Activated gamma-delta T cell treated with Interleukin-2 at 50 U/mL for 16 hours (primary cell): ENCODE measurements around the gene KIF14.

Source experiments
- DNase-seq: peaks from one replicate; pipeline ENCODE4 v3.0.0-alpha.2; 2020

Gene KIF14, protein sequence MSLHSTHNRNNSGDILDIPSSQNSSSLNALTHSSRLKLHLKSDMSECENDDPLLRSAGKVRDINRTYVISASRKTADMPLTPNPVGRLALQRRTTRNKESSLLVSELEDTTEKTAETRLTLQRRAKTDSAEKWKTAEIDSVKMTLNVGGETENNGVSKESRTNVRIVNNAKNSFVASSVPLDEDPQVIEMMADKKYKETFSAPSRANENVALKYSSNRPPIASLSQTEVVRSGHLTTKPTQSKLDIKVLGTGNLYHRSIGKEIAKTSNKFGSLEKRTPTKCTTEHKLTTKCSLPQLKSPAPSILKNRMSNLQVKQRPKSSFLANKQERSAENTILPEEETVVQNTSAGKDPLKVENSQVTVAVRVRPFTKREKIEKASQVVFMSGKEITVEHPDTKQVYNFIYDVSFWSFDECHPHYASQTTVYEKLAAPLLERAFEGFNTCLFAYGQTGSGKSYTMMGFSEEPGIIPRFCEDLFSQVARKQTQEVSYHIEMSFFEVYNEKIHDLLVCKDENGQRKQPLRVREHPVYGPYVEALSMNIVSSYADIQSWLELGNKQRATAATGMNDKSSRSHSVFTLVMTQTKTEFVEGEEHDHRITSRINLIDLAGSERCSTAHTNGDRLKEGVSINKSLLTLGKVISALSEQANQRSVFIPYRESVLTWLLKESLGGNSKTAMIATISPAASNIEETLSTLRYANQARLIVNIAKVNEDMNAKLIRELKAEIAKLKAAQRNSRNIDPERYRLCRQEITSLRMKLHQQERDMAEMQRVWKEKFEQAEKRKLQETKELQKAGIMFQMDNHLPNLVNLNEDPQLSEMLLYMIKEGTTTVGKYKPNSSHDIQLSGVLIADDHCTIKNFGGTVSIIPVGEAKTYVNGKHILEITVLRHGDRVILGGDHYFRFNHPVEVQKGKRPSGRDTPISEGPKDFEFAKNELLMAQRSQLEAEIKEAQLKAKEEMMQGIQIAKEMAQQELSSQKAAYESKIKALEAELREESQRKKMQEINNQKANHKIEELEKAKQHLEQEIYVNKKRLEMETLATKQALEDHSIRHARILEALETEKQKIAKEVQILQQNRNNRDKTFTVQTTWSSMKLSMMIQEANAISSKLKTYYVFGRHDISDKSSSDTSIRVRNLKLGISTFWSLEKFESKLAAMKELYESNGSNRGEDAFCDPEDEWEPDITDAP (N-terminal part only)

DNA sequence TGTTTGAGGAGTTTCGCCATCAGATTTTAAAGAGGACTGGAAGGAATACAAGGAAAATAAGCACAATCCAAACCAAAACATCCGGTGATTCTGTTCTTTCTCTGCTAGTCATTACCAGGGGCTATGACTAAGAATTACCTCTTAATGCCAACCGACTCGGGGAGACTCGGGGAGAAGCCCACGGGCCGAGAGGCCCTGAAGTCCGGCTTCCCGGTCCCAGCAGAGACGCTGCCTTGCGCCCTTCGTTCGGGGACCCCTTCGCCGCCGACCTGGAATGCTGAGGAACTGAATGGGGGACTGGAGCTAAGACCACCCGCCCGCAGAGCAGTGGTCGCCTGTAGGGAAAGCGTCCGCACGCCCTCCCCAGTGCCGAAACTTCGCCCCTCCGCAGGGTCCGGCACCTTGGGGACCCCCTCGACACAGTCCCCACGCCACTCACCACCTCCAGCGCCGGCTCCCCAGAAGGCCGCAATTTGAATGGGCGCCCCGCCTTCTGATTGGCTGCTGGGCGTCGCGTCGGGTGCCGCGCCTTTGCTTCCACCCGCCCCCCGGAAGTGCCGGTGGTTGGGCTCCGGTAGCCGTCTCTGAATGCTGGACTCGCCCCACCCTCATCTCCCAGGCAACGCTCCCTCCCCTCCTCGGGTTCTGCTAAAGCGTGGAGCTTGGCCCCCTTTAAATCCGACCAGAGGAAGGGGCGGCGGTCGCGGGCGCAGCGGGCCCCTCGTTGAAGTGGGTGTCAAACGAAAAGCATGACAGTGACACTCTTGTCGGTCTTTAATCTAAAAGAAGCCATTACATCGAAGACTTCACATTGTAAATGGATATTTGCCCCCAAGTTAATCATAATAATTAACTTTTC lies at the start of gene KIF14:
KIF14 (minus strand) TSS at position 479 of the 859 bp plus-strand sequence. CDS start 2,028 bp downstream, outside the sequence.
- DNase-seq, result peak; percentile 90

DNA sequence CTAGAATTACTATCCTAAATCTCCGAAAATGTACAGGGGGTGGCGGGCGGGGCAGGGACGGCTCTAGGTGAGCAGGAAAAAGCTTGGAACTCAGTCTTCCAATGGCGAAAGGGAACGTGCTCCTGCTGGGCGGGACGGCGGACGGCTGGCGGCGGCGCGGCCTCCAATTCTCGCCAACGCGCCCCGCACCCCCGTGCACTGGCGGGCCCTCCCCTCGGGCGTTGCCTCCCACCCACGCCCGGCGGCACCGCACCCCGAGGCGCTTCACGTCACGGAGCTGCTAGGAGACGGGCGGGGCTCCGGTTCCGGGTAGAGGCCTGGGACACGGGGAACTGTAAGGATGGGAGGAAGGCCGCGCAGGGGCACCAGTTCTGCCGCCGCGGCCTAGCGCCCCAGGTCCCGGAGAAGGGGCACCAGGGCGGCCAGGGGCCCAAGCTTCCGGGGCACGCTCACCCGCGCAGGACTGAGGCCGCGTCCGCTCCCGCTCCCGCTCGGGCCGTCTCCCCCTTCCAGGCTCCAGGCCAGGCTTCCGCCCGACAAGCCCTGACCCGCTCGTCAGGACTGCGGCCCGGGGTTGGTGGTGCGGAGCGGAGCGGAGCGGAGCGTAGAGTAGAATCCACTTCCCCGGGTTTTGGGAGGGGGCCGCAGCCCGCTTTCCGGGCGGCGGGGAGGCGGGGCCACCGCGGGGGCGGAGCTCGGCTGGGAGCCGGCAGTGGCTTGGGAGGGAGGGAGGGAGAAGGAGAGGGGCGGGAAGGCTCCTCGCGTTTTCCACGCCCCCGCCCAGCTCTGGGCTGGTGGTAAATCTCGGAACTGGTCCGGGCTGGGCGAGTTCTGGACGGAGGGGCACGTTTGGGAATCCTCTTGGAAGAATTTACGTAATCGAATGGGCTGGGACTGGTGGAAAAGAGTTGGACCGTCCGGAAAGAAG lies 49.0 kb upstream of the KIF14 start, which contains the start of gene DDX59:
DDX59 (minus strand) TSS at position 594 of the 928 bp plus-strand sequence. CDS start 3,167 bp downstream, outside the sequence.
- peak; percentile 85 for DNase-seq

DNA sequence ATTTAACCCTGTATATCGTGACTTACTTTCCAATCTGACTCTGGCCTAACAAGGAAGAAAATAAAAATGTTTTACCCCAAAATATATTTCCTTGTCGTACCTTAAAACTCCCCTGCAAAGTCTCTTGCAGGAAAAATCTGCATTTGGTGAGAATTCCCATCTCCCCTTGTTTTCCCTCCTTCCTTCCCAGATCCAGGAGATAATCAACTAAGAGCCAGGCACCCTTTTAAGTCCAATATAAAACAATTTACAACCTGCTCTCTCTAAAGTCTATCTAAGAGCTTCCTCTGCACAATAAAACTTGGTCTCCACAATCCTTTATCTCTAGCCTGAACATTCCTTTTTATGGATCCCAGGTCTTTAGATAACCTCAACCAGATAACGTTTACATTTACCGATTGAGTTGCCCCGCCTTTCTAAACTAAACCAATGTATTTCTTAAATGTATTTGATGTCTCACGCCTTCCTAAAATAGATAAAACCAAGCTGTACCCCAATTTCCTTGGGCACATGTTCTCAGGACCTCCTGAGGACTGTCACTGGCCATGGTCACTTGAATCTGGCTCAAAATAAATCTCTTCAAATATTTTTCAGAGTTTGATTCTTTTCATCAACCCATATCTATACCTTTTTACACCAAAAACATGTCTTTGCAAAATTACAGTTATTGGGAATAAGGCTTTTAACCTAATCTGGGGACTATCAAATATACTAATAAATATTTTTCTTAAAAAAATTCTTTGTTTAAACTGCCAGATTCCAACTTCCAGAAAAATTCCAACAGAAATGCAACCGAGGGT lies 48.2 kb upstream of the KIF14 start:
- DNase-seq, result no peak

DNA sequence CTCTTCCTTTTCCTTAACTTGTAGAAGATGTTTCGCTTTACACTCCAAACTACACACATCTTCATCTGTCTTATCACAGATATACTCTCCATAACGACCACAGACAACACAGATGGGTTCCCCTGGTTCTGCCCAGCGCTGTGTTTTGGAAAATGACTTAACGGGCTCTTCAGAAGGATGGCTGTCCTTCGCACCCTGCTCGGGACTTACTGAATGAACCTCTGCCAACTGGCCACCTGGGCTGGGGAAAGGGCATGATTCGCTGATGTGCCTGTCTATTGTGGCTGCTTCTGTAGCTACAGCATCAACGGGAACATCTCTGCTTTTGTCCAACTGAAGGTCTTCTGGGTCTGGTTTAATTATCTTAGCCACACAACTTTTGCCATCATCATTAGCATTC lies 45.8 kb upstream of the KIF14 start:
- DNase-seq, result no peak

DNA sequence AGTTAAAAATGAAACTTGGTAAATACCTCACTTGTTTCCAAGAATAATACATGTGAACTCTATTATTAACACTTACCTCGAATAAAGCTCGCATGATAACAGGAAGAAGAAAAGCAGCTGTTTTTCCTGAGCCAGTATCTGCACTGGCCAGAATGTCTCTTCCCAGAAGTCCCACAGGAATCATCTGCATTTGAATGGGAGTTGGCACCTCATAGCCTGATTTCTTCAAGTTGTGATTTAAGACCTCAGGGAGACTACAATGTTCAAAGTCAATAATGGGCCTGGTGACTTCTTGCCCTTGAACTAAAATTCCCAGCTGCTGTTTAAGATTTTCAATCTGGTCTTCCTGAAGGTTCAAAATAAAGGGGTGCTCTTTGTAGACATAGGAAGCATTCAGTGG lies 45.3 kb upstream of the KIF14 start:
- DNase-seq, result no peak

DNA sequence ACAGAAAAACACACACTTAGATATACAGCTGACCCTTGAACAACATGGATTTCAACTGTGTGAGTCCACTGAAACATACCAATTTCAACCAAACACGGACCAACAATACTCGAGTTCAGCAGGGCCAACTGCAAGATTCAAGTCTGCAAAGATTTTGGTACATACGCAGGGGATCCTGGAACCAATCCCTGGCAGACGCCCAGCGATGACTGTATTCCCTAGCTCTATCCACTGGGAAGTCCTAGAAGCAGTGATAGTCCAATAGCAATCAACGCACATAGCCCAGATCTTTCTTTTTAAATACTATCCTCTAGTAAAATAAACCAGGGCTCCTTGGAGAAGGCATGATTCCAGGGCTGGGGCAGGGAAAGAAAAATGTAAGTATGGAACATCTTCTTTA lies 40.2 kb upstream of the KIF14 start:
- DNase-seq, result no peak

DNA sequence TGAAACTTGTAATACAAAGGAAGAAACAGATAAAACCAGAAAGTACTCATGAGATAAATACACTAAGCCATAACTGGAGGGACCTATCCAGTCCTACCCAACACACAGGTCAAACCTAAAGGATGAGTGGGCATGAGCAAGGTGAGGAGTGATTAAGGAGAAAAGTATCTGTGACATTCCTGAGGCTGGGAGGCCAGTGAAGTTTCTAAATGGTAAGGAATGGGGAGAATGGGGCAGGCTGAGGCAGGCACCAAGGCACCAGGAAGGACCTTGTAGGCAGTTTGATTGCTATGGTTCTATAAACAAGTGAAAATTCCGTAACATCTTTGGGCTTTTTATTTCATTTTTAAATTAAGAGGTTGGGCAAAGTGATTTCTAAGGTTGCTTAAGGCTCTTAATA lies 38.7 kb upstream of the KIF14 start:
- no peak for DNase-seq

DNA sequence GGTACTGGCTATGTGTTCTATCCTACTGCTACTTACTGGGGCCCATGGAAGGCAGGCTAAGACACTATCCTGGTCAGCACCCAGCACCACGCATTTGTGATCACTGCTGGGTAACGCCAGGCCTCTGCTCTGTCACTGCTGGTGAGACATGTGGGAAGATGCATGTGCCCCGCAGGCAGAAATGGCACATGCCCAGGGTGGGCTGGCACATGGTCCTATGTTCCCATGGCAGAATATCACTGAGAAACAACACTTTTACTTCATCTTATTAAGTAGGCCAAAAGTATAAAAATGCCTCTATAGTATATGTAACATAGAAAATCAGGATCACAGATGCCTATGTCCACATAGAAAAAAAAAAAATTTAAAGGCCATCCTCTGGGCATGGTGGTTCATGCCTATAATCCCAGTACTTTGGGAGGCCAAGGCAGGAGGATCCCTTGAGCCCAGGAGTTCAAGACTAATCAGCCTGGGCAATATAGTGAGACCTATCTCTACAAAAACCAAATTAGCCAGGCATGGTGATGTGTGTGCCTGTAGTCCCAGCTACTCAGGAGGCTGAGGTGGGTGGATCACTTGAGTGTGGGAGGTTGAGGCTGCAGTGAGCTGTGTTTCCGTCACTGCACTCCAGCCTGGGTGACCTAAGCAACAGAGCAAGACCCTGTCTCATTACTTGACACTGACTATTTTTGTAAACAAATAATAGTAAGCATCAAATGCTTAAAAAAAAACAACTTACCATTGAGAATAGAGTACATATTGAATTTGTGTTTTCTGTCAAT lies 37.7 kb upstream of the KIF14 start:
- no peak for DNase-seq

DNA sequence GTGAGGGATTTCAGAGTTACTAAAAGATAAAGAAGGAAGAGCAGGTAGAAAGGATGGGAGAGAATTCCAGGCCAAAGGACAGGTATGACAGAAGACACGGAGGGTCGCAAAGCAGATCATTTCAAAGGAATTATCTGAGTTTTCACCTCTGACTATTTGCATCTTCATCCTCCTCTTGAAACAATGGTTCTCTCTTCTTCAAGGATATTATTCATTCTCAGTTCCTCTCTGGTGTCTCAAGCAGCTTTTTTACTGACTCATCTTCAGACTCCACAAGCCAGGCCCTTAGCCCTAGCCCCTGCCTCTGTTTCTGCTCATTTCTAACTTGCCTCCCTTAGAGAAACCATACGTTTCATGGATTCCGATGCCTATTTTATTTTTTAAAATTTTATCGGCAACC lies 34.1 kb upstream of the KIF14 start:
- DNase-seq, result no peak

DNA sequence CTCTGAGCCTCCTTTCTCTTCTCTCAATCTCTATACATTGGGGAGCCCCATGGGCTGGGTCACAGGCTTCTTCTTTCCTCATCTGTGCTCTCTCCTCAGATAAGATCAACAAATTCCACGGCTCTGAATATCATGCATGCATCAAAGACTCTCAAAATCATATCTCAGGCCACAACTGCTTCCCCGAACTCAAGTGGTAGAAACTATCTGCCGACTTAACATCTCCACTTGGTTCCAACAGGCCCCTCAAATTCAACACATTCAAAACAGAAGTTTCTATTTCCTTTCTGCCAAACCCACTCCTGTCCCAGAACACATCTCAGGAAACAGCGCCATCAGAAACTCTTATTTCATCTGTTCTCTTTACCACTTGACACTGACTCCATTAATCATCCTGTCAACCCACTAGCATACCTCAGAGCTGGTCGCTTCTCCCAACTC lies 32.5 kb upstream of the KIF14 start:
- DNase-seq, result no peak

DNA sequence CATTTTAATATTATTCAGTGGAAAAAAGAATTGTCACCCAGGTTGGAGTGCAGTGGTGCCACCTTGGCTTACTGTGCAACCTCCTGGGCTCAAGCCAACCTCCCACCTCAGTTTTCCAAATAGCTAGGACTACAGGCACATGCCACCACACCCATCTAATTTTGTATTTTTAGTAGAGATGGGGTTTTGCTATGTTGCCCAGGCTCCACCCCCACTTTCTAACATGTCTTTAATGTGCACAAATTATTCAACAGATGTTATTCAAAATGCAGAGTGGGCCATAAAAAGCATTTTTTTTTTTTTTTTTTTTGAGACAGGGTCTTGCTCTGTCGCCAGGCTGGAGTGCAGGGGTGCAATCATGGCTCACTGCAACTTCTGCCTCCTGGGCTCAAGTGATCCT lies 31.8 kb upstream of the KIF14 start:
- no peak for DNase-seq

DNA sequence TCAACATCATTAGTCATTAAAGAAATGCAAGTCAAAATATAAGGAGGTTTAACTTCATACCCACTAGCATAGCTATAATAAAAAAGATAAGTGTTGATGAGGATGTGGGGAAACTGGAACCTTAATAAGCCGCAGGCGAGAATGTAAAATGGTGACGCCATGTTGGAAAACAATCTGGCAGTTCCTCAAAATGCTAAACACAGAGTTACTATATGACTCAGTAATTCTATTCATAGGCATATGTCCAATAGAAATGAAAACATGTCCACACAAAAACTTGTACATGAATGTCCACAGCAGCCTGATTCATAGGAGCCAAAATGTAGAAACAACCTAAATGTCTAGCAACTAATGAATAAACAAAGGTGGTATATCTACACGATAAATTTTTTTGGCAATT lies 26.0 kb upstream of the KIF14 start:
- DNase-seq, result no peak

DNA sequence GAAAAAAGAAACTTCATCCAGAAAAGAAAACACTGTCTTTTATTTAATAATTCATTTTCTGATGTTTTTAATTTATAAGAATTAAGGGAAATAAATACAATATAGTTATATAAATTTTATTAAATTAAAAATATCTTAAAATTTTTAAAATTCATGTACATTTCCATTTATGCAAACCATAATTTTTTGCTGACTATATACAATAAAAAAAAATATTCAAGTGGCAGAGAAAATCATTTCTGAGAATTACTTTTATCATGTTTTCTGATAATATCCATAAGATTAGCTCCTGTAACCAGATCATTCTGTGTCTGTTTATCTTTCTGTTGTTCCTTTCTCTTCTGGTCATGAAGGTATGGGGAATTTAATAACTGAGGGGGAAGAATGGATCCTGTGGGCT lies 23.5 kb upstream of the KIF14 start:
- no peak for DNase-seq

DNA sequence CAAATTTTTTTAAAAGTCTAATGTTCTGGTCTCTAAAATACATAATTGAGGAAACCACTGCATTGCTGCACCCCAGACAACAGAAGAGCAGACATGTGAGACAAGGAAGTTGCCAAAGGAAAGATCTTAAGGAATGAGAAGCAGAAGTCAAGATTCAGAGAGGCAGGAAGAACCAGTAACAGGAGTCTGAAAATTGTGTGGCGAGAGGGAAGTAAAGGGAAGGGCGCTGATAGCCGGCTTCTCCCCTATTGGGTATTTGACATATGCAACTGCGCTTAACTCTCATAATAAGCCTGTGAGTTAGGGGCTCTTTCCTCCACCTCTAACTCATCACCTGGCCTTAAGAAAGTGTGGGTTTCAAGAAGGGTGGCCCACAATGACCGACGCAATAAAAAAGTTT lies 21.9 kb upstream of the KIF14 start:
- no peak for DNase-seq

DNA sequence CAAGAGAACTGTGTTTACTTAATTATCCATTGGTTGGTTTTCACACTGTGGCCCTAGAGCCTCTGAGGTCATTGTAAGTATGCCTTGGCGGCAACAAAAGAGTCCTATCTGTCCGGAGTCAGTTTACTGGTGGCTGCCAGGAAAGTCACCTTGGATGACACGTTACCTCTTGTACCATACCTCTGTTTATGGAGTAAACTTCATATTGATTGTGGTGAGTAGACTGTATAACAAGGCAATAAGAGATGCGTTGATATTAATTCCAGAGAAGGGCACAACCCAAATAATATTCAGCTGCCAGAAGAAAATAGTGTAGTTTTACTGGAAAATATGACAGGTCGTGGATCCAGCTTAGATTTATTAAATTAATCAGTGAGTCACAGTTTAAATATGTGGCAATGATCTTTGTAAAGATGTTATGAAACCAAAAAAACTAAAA lies 20.4 kb upstream of the KIF14 start:
- no peak for DNase-seq

DNA sequence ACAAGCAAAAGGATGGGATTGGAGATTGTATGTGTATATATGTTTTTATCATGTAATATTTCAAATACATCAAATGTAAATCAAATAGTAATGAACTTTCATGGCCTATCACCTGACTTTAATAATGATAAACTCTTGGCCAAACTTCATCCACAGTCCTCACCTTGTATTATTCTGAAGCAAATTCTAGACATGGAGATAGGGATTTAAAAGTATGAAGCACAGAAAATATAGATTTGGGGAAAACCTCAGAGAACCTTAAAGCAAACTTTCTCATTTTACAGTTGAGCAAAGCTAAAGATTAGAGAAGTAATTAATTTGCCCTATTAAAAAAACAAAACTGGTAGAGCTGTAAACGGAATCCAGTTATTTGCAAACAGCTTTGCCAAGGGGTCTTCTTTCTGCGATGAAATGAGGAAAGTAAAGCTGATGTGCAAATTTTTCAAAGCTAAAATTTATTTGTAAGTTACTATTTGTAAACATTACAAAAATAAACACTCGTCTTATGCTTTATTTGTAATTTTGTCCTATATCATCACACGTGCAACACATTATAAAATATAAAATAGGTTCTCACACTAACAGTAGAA lies 19.9 kb upstream of the KIF14 start:
- no peak for DNase-seq

DNA sequence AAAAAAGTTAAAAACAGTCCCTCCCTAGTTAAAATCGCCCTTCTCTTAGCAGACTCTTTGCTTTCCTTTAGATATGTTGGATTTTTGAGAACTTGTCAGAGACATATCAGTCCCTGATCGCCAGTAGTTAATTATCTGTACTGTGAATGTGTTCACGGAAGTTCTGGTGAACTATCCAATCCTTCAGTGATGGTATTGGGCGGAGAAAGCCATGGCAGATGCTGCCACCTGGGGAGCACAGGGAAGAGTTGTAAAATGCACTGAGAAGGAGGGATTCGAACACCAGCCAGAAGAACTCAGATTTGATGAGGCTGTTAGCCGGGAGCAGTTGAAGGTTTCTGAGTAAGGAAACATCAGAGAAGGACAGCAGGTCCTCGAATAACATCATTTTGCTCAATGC lies 17.5 kb upstream of the KIF14 start:
- DNase-seq, result no peak

DNA sequence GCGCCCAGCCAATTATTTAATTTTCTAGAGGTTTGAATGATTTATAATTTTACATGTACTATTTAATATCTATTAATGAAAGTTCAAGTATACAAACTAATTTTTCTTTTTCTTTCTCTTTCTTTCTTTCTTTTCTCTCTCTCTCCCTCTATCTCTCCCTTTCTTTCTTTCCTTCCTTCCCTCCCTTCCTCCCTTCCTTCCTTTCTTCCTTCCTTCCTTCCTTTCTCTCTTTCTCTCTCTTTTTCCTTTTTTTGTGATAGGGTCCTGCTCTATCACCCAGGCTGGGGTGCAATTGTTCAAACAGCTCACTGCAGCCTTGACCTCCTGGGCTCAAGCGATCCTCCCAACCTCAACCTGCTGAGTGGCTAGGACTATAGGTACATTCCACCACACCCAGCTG lies 16.1 kb upstream of the KIF14 start:
- DNase-seq, result no peak
